NCI-H2029 (cell line): ENCODE results near the gene PDLIM3.
"Not testable (repeated sequence)": the region's sequence is repeated elsewhere in the genome, so short reads cannot be mapped to it uniquely, and the experiment has no call there.

ENCODE experiments used
- DNase-seq: peaks from one replicate; lab custom pipeline; 2025; lab: John Stamatoyannopoulos, UW

The PDLIM3 gene

GRCh38 chr4:185520119-185520518 lies 15.2 kb downstream of the PDLIM3 start:
- DNase-seq: no peak

- no peak for DNase-seq
These were observed 16.8 kb downstream of the PDLIM3 start for GRCh38 chr4:185518494-185518893.

GRCh38 chr4:185518069-185518468 lies 17.2 kb downstream of the PDLIM3 start:
- no peak for DNase-seq

- DNase-seq: no peak
These were observed 20.1 kb downstream of the PDLIM3 start for GRCh38 chr4:185515248-185515647.

GRCh38 chr4:185514182-185514697 lies 21.1 kb downstream of the PDLIM3 start:
- DNase-seq: no peak

GRCh38 chr4:185513489-185514181 lies 21.7 kb downstream of the PDLIM3 start:
- no peak for DNase-seq

- no peak for DNase-seq
These were observed 22.8 kb downstream of the PDLIM3 start for GRCh38 chr4:185512516-185512915.

GRCh38 chr4:185511243-185511642 lies 24.1 kb downstream of the PDLIM3 start:
- not testable (repeated sequence) for DNase-seq

GRCh38 chr4:185510806-185511205 lies 24.5 kb downstream of the PDLIM3 start:
- no peak for DNase-seq

GRCh38 chr4:185508181-185508580 lies 27.1 kb downstream of the PDLIM3 start:
- peak; percentile 63 for DNase-seq

GRCh38 chr4:185506422-185506821 lies 28.9 kb downstream of the PDLIM3 start:
- no peak for DNase-seq

- DNase-seq: no peak
These were observed 30.9 kb downstream of the PDLIM3 start for GRCh38 chr4:185504098-185505047.

GRCh38 chr4:185502386-185502785 lies 32.9 kb downstream of the PDLIM3 start:
- DNase-seq: no peak

GRCh38 chr4:185500576-185500975 lies 34.7 kb downstream of the PDLIM3 start:
- DNase-seq: no peak

GRCh38 chr4:185500035-185500434 lies 35.3 kb downstream of the PDLIM3 start:
- DNase-seq: no peak

- DNase-seq: no peak
These were observed 46.7 kb downstream of the PDLIM3 start for GRCh38 chr4:185488650-185489049.

- DNase-seq: no peak
These were observed 53.9 kb downstream of the PDLIM3 start for GRCh38 chr4:185481401-185481800.

GRCh38 chr4:185480016-185480732 lies 55.1 kb downstream of the PDLIM3 start:
- DNase-seq: no peak

GRCh38 chr4:185479507-185479971 lies 55.8 kb downstream of the PDLIM3 start:
- DNase-seq: no peak

GRCh38 chr4:185473247-185473646 lies 62.1 kb downstream of the PDLIM3 start:
- DNase-seq: no peak

- no peak for DNase-seq
These were observed 63.2 kb downstream of the PDLIM3 start for GRCh38 chr4:185472103-185472542.
